Tibial nerve (tissue), 3 donors: ENCODE data around the gene ABITRAM.

Experiments
- POLR2A ChIP-seq, 2 donors: fragments of 450-650 bp; IDR thresholded peaks; one replicate each; pipeline ENCODE4 v1.6.1; 2017; ENCODE audit warnings: antibody characterized with exemption in 2 of 2, mild to moderate bottlenecking in 2 of 2, moderate library complexity in 2 of 2
- TF ChIP-seq, protein P1 (sequence below), 5 experiments: fragments of 200-600 bp in 3 of 5; fragments of 450-650 bp in 2 of 5; sonication (generic) in 3 of 5; IDR thresholded peaks; one replicate each; pipeline ENCODE4 v1.5.1; 2016 to 2019; ENCODE audit warnings: antibody characterized with exemption in 5 of 5, mild to moderate bottlenecking in 3 of 5, moderate library complexity in 2 of 5

DNA sequence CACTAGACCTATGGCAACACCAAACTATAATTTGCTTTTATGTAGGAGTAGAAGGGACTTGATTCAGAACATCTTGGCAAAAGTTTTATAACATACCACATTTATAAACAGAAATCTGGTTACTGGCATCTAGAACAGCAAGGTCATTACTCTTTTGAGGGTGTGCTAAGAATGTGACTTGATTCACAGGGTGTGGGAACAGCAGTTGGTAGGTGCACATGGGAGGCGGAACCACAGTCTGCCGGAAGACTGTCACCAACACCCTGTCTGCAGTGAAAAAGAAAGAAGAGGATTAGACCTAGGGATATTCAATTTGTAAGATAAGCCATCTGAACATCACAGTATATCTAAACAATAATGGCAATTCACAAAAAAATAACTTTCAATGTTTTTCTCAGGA lies 23.3 kb upstream of the ABITRAM start:
- TF ChIP-seq, protein P1, sequence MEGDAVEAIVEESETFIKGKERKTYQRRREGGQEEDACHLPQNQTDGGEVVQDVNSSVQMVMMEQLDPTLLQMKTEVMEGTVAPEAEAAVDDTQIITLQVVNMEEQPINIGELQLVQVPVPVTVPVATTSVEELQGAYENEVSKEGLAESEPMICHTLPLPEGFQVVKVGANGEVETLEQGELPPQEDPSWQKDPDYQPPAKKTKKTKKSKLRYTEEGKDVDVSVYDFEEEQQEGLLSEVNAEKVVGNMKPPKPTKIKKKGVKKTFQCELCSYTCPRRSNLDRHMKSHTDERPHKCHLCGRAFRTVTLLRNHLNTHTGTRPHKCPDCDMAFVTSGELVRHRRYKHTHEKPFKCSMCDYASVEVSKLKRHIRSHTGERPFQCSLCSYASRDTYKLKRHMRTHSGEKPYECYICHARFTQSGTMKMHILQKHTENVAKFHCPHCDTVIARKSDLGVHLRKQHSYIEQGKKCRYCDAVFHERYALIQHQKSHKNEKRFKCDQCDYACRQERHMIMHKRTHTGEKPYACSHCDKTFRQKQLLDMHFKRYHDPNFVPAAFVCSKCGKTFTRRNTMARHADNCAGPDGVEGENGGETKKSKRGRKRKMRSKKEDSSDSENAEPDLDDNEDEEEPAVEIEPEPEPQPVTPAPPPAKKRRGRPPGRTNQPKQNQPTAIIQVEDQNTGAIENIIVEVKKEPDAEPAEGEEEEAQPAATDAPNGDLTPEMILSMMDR (IDR thresholded peaks at IDR 0.05) = no peak
- no peak for TF ChIP-seq POLR2A (IDR thresholded peaks at IDR 0.05)
